PC-9 (cell line): ENCODE results near the gene PRPF38A. TPM values are rescaled to one million over a fixed set of nuclear protein-coding genes. Genes with fewer than 3 reads are reported as not detected.

Experiments used
- BruUV-seq: library from RNA; stranded (reverse); fragments of 400-500 nt; replicated peaks from 2 replicates; lab custom pipeline; 2021; lab: Mats Ljungman, UMichigan
- CTCF ChIA-PET: fragments of 300-600 bp; sonication (Branson Sonifier 250); formaldehyde crosslinking; loops from one replicate; lab custom pipeline; 2022; ENCODE audit warnings: antibody characterized with exemption; lab: Charles Lee
- POLR2A ChIA-PET: fragments of 300-600 bp; sonication (Branson Sonifier 250); formaldehyde crosslinking; loops from one replicate; lab custom pipeline; 2022; ENCODE audit warnings: antibody characterized with exemption; ENCODE audit not compliant: unreplicated experiment; lab: Charles Lee
- DNase-seq, 2 experiments: peaks; one replicate each; pipeline versions ENCODE4 v3.0.0 to v3.0.0-alpha.2; 2015 to 2022; ENCODE audit warnings: mixed read lengths in 1 of 2
- H2AFZ ChIP-seq: fragments of 200-600 bp; sonication (generic); 2 replicates; pipeline ENCODE4 v1.8.1; 2017; ENCODE audit warnings: antibody characterized with exemption
- H3F3A ChIP-seq: fragments of 200-600 bp; sonication (generic); 2 replicates; pipeline ENCODE4 v1.8.1; 2017; ENCODE audit warnings: antibody characterized with exemption, mild to moderate bottlenecking, low read depth; ENCODE audit not compliant: insufficient read depth
- H3K27ac ChIP-seq: fragments of 200-600 bp; sonication (generic); 2 replicates; pipeline ENCODE4 v1.6.1; 2016; ENCODE audit warnings: mixed run types
- H3K27me3 ChIP-seq: fragments of 200-600 bp; sonication (generic); 2 replicates; pipeline ENCODE4 v1.6.1; 2016; ENCODE audit warnings: low read depth, mixed run types; ENCODE audit not compliant: insufficient read depth
- H3K36me3 ChIP-seq: fragments of 200-600 bp; sonication (generic); 2 replicates; pipeline ENCODE4 v1.6.1; 2016; ENCODE audit warnings: low read depth, mixed run types
- H3K4me1 ChIP-seq: fragments of 200-600 bp; sonication (generic); replicated peaks from 2 replicates; pipeline ENCODE4 v1.6.1; 2016; ENCODE audit warnings: mixed run types; ENCODE audit not compliant: insufficient read depth
- H3K4me2 ChIP-seq: fragments of 200-600 bp; sonication (generic); 2 replicates; pipeline ENCODE4 v1.6.1; 2017; ENCODE audit warnings: mixed run types
- H3K4me3 ChIP-seq: fragments of 200-600 bp; sonication (generic); 2 replicates; pipeline ENCODE4 v1.6.1; 2016; ENCODE audit warnings: mixed run types
- H3K79me2 ChIP-seq: fragments of 200-600 bp; sonication (generic); 2 replicates; pipeline ENCODE4 v1.6.1; 2017; ENCODE audit warnings: low read depth, mixed run types
- H3K9me2 ChIP-seq: fragments of 200-600 bp; sonication (generic); 2 replicates; pipeline ENCODE4 v1.8.1; 2017; ENCODE audit warnings: mild to moderate bottlenecking; ENCODE audit not compliant: insufficient read depth
- H3K9me3 ChIP-seq: fragments of 200-600 bp; sonication (generic); 2 replicates; pipeline ENCODE4 v1.8.1; 2016; ENCODE audit warnings: low read depth; ENCODE audit not compliant: insufficient read depth
- H4K20me1 ChIP-seq: fragments of 200-600 bp; sonication (generic); 2 replicates; pipeline ENCODE4 v1.8.1; 2017; ENCODE audit not compliant: insufficient read depth
- CTCF ChIP-seq: fragments of 200-600 bp; sonication (generic); conservative IDR thresholded peaks from 2 replicates; pipeline ENCODE4 v1.6.1; 2017; ENCODE audit warnings: mixed run types, antibody characterized with exemption, mild to moderate bottlenecking, moderate library complexity
- EZH2 ChIP-seq: fragments of 200-600 bp; sonication (generic); IDR thresholded peaks from 2 replicates; pipeline ENCODE4 v1.8.0; 2017; ENCODE audit warnings: antibody characterized with exemption, low read depth
- intact Hi-C: fragments of 100-400 bp; cut with micrococcal nuclease; formaldehyde crosslinking; loops from one replicate; pipeline ENCODE4 v1.10.0; 2022; ENCODE audit not compliant: unreplicated experiment
- total RNA-seq: library from RNA; stranded (reverse); gene quantifications from 2 replicates; pipeline ENCODE4 v1.2.3, GENCODE V29; 2021

PRPF38A gene
- total RNA-seq, 1 experiment from 2014 or later: 57.2 TPM

- Histone ChIP-seq H3K4me2 (peak overlapping the region; percentile 86), H3K79me2 (peaks cover 53% of the 10 kb centered on the region), H3K9me3 (no peaks in the 10 kb centered on the region), H3K9me2 (no peaks in the 10 kb centered on the region), H2AFZ (peak overlapping the region; percentile 95), H3K27me3 (no peaks in the 10 kb centered on the region), H4K20me1 (no peaks in the 10 kb centered on the region), H3K27ac (peak overlapping the region; percentile 83), H3K4me1 (peaks cover 22% of the 10 kb centered on the region), H3K4me3 (peak overlapping the region; percentile 78), H3F3A (no peaks in the 10 kb centered on the region), H3K36me3 (peaks cover 12% of the 10 kb centered on the region; the same call in 1 of the 2 replicates)
- peak in 1 of 2 experiments; percentile 65 for DNase-seq
- ChIA-PET CTCF (no interaction called here), POLR2A (interaction anchor here (0.6 to 0.7 kb wide), 4 partner anchors 37 to 348 kb away, joined by 3 to 21 read pairs (median 6); partner anchors contain the start of genes CC2D1B and TXNDC12)
- intact Hi-C loops: loop anchor here (1.0 to 5.0 kb wide), 4 partner anchors 37 to 794 kb away; partner anchors contain the start of genes CC2D1B, CPT2 and TXNDC12
- TSS peak; percentile 55 for BruUV-seq
- TF ChIP-seq EZH2 (no peak), CTCF (no peak)
Measured at GRCh38 chr1:52403566-52404115, 761 bp upstream of the PRPF38A start.

GRCh38 chr1:52404975-52405338 lies 555 bp downstream of the PRPF38A start:
- TF ChIP-seq CTCF: peak; percentile 20; the same call in 1 of the 2 replicates
- TF ChIP-seq EZH2: no peak
- no peak for DNase-seq
- H3K36me3 ChIP-seq: peaks cover 17% of the 10 kb centered on the region; the same call in 1 of the 2 replicates
- no peaks in the 10 kb centered on the region for H3K9me2 ChIP-seq
- H2AFZ ChIP-seq: peak overlapping the region; percentile 93
- peaks cover 53% of the 10 kb centered on the region for H3K79me2 ChIP-seq
- H3K4me1 ChIP-seq: peaks cover 22% of the 10 kb centered on the region
- no TSS peak for BruUV-seq
- H3K9me3 ChIP-seq: no peaks in the 10 kb centered on the region
- intact Hi-C loops: loop anchor here (1.0 to 5.0 kb wide), 3 partner anchors 39 to 792 kb away; partner anchors contain the start of genes CC2D1B, CPT2 and TXNDC12
- peak overlapping the region; percentile 86 for H3K4me2 ChIP-seq
- H4K20me1 ChIP-seq: 0 out of 2 replicates have a peak, but pooled peaks cover 4% of the 10 kb centered on the region
- H3K27ac ChIP-seq: peak overlapping the region; percentile 83
- H3F3A ChIP-seq: no peaks in the 10 kb centered on the region
- no peaks in the 10 kb centered on the region for H3K27me3 ChIP-seq
- CTCF ChIA-PET: no interaction called here
- POLR2A ChIA-PET: interaction anchor here (0.6 to 0.7 kb wide), 3 partner anchors 10 to 258 kb away, joined by 3 to 8 read pairs (median 5); no protein-coding TSS in a partner anchor
- peak overlapping the region; percentile 78 for H3K4me3 ChIP-seq

- H3K36me3 ChIP-seq: peaks cover 42% of the 10 kb centered on the region
- no peaks in the 10 kb centered on the region for H3K9me3 ChIP-seq
- H3K4me2 ChIP-seq: no peak overlapping the region
- no peak for TF ChIP-seq CTCF
- no peak for TF ChIP-seq EZH2
- no peaks in the 10 kb centered on the region for H3K9me2 ChIP-seq
- DNase-seq: no peak
- H3K4me3 ChIP-seq: no peak overlapping the region
- intact Hi-C loops: no loop called here
- no peak overlapping the region for H3K27ac ChIP-seq
- peaks cover 19% of the 10 kb centered on the region; the same call in 1 of the 2 replicates for H3F3A ChIP-seq
- CTCF ChIA-PET: interaction anchor here (0.6 kb wide), 1 partner anchor 13 kb away, joined by 3 read pairs; no protein-coding TSS in a partner anchor
- peaks cover 4% of the 10 kb centered on the region; the same call in 1 of the 2 replicates for H4K20me1 ChIP-seq
- H3K79me2 ChIP-seq: no peaks in the 10 kb centered on the region
- H3K4me1 ChIP-seq: no peaks in the 10 kb centered on the region
- no peak overlapping the region for H2AFZ ChIP-seq
- no TSS peak for BruUV-seq
- no peaks in the 10 kb centered on the region for H3K27me3 ChIP-seq
- POLR2A ChIA-PET: no interaction called here
Measured at GRCh38 chr1:52413410-52413989, 9.1 kb downstream of the PRPF38A start.
